MM.1S (cell line): ENCODE results near the gene A4GALT.

Source experiments
- DNase-seq: peaks from one replicate; pipeline ENCODE4 v3.0.0-alpha.2; 2015
- H2AFZ ChIP-seq: fragments of 300-600 bp; sonication (generic); 2 replicates; pipeline ENCODE4 v1.6.0; 2016; ENCODE audit warnings: antibody characterized with exemption, low read length
- H3F3A ChIP-seq: fragments of 300-600 bp; sonication (generic); 2 replicates; pipeline ENCODE4 v1.6.1; 2016; ENCODE audit warnings: mild to moderate bottlenecking, antibody characterized with exemption, low read length, moderate library complexity, mixed read lengths; ENCODE audit not compliant: insufficient read depth
- H3K27ac ChIP-seq: fragments of 300-600 bp; sonication (generic); 2 replicates; pipeline ENCODE4 v1.5.1; 2016; ENCODE audit warnings: mild to moderate bottlenecking, low read length
- H3K27me3 ChIP-seq: fragments of 300-600 bp; sonication (generic); replicated peaks from 2 replicates; pipeline ENCODE4 v1.6.0; 2016; ENCODE audit warnings: low read length; ENCODE audit not compliant: insufficient read depth
- H3K36me3 ChIP-seq: fragments of 300-600 bp; sonication (generic); replicated peaks from 2 replicates; pipeline ENCODE4 v1.6.1; 2016; ENCODE audit warnings: mild to moderate bottlenecking, low read length, mixed read lengths; ENCODE audit not compliant: insufficient read depth
- H3K4me1 ChIP-seq: fragments of 300-600 bp; sonication (generic); 2 replicates; pipeline ENCODE4 v1.6.1; 2016; ENCODE audit warnings: low read length, mixed read lengths
- H3K4me2 ChIP-seq: fragments of 300-600 bp; sonication (generic); 2 replicates; pipeline ENCODE4 v1.6.0; 2016; ENCODE audit warnings: low read depth, low read length
- H3K4me3 ChIP-seq: fragments of 300-600 bp; sonication (generic); 2 replicates; pipeline ENCODE4 v1.5.1; 2016; ENCODE audit warnings: low read length, mixed read lengths
- H3K79me2 ChIP-seq: fragments of 300-600 bp; sonication (generic); 2 replicates; pipeline ENCODE4 v1.6.1; 2016; ENCODE audit warnings: mixed run types, low read length, mixed read lengths
- H3K9ac ChIP-seq: fragments of 300-600 bp; sonication (generic); 2 replicates; pipeline ENCODE4 v1.6.1; 2016; ENCODE audit warnings: low read length, mixed read lengths
- H3K9me2 ChIP-seq: fragments of 300-600 bp; sonication (generic); replicated peaks from 2 replicates; pipeline ENCODE4 v1.6.1; 2016; ENCODE audit warnings: mild to moderate bottlenecking, low read length, mixed read lengths; ENCODE audit not compliant: insufficient read depth
- H3K9me3 ChIP-seq: fragments of 300-600 bp; sonication (generic); replicated peaks from 2 replicates; pipeline ENCODE4 v1.6.1; 2016; ENCODE audit warnings: mild to moderate bottlenecking, low read length, mixed read lengths; ENCODE audit not compliant: insufficient read depth
- H4K20me1 ChIP-seq: fragments of 300-600 bp; sonication (generic); 2 replicates; pipeline ENCODE4 v1.6.1; 2016; ENCODE audit warnings: mild to moderate bottlenecking, low read length, moderate library complexity, mixed read lengths; ENCODE audit not compliant: insufficient read depth
- EZH2 ChIP-seq: fragments of 300-600 bp; sonication (generic); optimal IDR thresholded peaks from 2 replicates; pipeline ENCODE3; 2017; ENCODE audit warnings: low read depth, mild to moderate bottlenecking, antibody characterized with exemption, low read length, mixed read lengths
- EZH2phosphoT487 ChIP-seq: fragments of 300-600 bp; sonication (generic); IDR thresholded peaks from 2 replicates; pipeline ENCODE4 v1.6.1; 2018; ENCODE audit warnings: antibody characterized with exemption, low read length
- TF ChIP-seq, protein P1 (sequence below): fragments of 300-600 bp; sonication (generic); IDR thresholded peaks from 2 replicates; pipeline ENCODE4 v1.5.1; 2016; ENCODE audit warnings: antibody characterized with exemption, low read length, mixed read lengths

Gene A4GALT

GRCh38 chr22:42725606-42726355 is 5.1 kb upstream of the A4GALT start:
- no peak overlapping the region for H3K9ac ChIP-seq
- DNase-seq = no peak
- TF ChIP-seq, protein P1, sequence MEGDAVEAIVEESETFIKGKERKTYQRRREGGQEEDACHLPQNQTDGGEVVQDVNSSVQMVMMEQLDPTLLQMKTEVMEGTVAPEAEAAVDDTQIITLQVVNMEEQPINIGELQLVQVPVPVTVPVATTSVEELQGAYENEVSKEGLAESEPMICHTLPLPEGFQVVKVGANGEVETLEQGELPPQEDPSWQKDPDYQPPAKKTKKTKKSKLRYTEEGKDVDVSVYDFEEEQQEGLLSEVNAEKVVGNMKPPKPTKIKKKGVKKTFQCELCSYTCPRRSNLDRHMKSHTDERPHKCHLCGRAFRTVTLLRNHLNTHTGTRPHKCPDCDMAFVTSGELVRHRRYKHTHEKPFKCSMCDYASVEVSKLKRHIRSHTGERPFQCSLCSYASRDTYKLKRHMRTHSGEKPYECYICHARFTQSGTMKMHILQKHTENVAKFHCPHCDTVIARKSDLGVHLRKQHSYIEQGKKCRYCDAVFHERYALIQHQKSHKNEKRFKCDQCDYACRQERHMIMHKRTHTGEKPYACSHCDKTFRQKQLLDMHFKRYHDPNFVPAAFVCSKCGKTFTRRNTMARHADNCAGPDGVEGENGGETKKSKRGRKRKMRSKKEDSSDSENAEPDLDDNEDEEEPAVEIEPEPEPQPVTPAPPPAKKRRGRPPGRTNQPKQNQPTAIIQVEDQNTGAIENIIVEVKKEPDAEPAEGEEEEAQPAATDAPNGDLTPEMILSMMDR = no peak
- no peak for TF ChIP-seq EZH2
- no peak for TF ChIP-seq EZH2phosphoT487

GRCh38 chr22:42724062-42724461 is 3.4 kb upstream of the A4GALT start:
- Histone ChIP-seq H3K4me1 (0 out of 2 replicates have a peak, but pooled peaks cover 3% of the 10 kb centered on the region), H3K27me3 (peaks cover 33% of the 10 kb centered on the region), H2AFZ (no peak overlapping the region), H3K9me2 (no peaks in the 10 kb centered on the region), H3K9ac (no peak overlapping the region), H3K4me3 (no peak overlapping the region), H3K9me3 (no peaks in the 10 kb centered on the region), H3K36me3 (no peaks in the 10 kb centered on the region), H3K79me2 (no peaks in the 10 kb centered on the region), H3F3A (no peaks in the 10 kb centered on the region), H4K20me1 (no peaks in the 10 kb centered on the region), H3K4me2 (no peak overlapping the region), H3K27ac (no peak overlapping the region)
- no peak for TF ChIP-seq EZH2phosphoT487
- TF ChIP-seq, protein P1 = no peak
- DNase-seq = no peak

More at GRCh38 chr22:42725606-42726355, 5.1 kb upstream of the A4GALT start:
- no peaks in the 10 kb centered on the region for H3F3A ChIP-seq
- no peaks in the 10 kb centered on the region for H3K79me2 ChIP-seq
- no peak overlapping the region for H3K27ac ChIP-seq
- no peak overlapping the region for H3K4me2 ChIP-seq
- no peak overlapping the region for H3K4me3 ChIP-seq
- H3K27me3 ChIP-seq = peaks cover 21% of the 10 kb centered on the region
- no peak overlapping the region for H2AFZ ChIP-seq
- H3K4me1 ChIP-seq = 0 out of 2 replicates have a peak, but pooled peaks cover 3% of the 10 kb centered on the region
- no peaks in the 10 kb centered on the region for H3K9me3 ChIP-seq
- no peaks in the 10 kb centered on the region for H3K9me2 ChIP-seq
- no peaks in the 10 kb centered on the region for H4K20me1 ChIP-seq
- no peaks in the 10 kb centered on the region for H3K36me3 ChIP-seq

DNA sequence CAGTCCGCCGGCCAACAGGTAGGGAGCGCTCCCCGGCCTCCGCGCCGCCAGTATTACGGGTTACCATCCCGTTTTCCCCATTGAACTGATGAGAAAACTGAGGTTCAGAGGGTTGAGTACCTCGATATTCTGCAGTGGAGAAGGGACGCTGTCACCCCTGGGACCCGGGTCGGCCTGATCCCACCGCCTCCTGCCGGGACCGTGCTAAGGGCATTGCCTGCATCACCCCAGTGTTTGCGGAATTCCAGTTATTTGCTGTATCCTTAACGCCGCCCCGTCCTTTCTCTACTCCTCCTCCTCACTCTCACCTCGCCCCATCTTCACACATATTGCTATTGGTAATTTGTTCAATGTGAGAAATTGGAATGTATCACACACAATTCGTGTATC is 370 bp upstream of the A4GALT start:
- Histone ChIP-seq H3K4me1 (peaks cover 22% of the 10 kb centered on the region), H2AFZ (0 out of 2 replicates have a peak overlapping the region, but pooled peaks have one; percentile 27), H3K9ac (no peak overlapping the region)

More for the DNA sequence above, 370 bp upstream of the A4GALT start:
- Histone ChIP-seq H3K36me3 (no peaks in the 10 kb centered on the region), H3F3A (peaks cover 17% of the 10 kb centered on the region), H3K27ac (no peak overlapping the region), H3K27me3 (peaks cover 33% of the 10 kb centered on the region), H3K9me2 (no peaks in the 10 kb centered on the region), H3K4me3 (peak overlapping the region; percentile 37; the same call in 1 of the 2 replicates), H3K4me2 (peak overlapping the region; percentile 77; the same call in 1 of the 2 replicates), H3K9me3 (no peaks in the 10 kb centered on the region), H4K20me1 (no peaks in the 10 kb centered on the region), H3K79me2 (no peaks in the 10 kb centered on the region)
- no peak for DNase-seq
- TF ChIP-seq EZH2 = no peak
